GM18507 (cell line): ENCODE measurements around the gene LOX.

Source experiments
- DNase-seq: peaks from one replicate; pipeline ENCODE4 v3.0.0; 2011; ENCODE audit warnings: low read depth; ENCODE audit not compliant: insufficient read length; ENCODE audit errors: extremely low spot score
- FAIRE-seq: peaks from 2 replicates; lab custom pipeline; 2011; peaks lifted over from hg19 to GRCh38; lab: Jason Lieb, UNC

LOX gene

DNA sequence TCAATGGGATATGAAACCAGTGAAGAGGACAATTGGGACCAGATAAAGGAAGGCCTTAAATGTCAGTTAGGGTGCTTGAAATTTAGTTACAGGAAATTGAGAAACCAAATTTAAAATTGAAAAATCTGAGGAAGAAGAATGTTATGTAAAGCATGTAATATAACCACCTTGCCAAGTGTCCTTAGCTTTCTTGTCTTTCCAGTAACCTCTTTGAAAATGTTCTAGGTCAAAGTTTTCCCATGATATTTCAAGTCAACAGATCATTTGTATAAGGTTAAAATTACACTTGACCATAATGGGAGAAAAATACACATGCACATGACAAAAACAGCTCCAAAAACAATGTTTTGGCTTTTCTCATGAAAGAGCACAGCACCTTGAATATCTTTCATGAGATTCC is 21.1 kb downstream of the LOX start:
- DNase-seq (no peak), FAIRE-seq (no peak)

DNA sequence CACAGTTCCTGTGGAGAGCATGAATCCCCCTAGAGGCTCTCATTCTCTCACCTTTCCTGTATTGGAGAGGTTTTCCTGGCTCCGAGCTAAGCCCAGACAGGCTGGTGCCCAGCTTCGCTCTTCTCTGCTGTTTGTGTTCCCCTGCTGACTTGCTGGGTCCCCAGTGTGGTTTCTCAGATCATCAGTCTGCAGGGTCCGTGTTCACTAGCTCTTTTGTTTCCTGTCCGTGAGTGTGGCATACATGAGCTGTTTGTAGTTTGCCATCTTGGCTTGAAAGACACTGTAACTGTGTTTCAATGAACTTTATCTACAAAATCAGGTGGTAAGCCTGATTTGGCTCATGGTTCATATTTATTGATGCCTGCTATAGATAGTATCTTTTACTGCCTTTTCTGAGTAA is 23.8 kb downstream of the LOX start:
- no peak for FAIRE-seq
- no peak for DNase-seq

DNA sequence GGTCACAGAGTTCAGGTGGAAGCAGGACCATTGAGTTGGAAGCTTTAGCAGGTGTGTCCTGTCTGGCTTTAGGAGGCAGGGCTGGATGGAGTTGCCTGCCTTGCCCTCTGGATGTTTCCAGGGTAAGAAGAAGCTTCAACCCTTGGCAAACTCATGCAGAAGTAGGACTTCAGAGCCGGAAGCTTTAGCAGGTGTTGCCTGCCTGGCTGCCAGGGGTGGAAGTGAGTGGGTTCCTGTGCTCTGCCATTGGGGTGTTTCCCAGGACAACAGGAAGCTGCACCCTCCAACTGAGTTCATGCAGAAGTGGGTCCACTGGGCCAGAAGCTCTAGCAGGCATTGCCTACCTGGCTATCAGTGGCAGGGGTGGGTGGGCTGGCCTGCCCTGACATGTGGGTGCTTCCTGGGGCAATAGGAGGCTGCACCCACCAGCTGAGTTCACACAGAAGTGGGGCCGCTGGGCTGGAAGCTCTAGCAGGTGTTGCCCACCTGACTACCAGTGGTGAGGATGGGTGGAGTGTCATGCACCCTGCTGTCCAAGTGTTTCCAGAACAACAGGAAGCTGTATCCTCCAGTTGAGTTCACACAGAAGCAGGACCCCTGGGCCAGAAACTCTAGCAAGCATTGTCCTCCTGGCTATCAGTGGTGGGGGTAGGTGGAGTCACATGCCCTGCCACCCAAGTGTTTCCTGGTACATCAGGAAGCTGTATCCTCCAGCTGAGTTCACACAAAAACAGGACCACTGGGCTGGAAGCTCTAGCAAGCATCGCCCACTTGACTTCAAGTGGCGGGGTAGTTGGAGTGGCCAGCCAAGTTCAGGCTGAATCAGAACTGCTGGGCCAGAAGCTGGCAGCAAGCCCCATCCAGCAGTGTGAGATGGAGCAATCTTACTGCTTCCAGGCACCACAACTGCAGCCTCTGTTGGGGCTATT is 24.6 kb downstream of the LOX start:
- FAIRE-seq: no peak
- DNase-seq: no peak

DNA sequence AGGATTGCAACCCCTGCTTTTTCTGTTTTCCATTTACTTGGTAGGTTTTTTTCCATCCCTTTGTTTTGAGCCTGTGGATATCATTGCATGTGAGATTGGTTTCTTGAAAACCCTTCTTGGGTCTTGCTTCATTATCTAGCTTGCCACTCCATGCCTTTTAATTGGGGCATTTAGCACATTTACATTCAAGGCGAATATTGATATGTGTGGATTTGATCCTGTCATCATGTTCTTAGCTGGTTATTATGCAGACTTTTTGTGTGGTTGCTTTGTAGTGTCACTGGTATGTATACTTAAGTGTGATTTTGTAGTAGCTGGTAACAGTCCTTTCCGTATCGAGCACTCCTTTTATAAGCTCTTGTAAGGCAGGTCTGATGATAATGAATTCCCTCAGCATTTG is 26.5 kb downstream of the LOX start:
- no peak for FAIRE-seq
- no peak for DNase-seq

DNA sequence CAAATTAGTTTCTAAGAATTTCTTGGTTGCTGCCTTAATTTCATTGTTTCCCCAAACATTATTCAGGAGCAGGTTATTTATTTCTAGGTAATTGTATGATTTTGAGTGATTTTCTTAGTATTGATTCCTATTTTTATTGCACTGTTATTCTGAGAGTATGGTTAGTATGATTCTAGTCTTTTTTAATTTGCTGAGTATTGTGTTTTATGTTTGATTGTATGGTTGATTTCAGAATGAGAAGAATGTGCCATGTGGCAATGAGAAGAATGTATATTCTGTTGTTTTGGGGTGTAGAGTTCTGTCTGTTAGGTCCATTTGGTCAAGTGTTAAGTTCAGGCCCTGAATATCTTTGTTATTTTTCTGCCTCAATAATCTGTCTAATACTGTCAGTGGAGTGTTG is 27.1 kb downstream of the LOX start:
- DNase-seq: no peak
- no peak for FAIRE-seq

DNA sequence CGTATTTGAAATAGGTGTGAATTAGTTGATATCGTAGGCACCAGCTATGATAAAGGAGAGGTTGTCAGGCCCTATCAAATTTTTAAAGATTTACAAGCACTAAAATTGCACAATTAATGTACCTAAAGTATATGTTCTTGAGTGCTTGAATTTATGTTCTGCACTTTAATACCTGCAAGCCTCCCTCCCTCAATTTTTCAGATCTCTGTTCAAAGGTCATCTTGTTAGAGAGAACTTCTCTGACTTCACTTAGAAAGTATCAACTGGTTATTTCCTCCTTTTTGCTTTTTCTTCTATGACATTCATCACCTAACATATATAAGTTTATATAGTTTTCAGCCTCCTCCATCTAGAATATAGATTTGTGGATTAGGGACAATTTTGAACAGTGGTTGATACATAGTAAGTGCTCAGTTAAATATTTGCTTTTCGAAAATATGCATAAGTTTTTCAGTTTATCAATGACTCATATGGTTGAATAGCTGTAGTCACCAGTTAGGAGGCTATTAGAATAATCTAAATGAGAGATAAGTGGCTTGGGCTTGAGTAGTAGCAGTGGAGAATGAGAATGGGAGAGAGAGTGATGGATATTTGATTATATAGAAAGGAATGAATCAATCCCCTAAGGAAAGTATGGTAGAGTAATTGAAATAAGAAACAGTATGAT is 37.3 kb downstream of the LOX start:
- no peak for FAIRE-seq
- no peak for DNase-seq

DNA sequence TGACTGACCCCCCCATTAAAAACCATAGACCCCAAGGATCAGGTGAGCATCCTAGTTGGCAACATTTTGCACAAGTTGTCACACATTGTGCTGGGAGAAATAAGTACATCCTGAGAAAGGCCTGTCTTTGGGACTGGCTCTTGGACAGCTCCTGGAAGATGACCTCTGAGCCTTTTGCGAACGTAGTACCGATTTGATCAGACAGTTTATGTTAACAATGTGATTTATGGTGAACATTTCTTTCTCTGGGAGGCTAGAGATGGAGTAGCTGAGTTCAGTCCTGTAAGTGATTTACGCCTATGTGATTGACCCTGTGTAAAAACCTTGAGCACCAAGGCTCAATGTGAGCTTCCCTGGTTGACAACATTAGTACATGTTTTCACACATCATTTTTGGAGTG is 41.7 kb downstream of the LOX start:
- DNase-seq (no peak), FAIRE-seq (no peak)

DNA sequence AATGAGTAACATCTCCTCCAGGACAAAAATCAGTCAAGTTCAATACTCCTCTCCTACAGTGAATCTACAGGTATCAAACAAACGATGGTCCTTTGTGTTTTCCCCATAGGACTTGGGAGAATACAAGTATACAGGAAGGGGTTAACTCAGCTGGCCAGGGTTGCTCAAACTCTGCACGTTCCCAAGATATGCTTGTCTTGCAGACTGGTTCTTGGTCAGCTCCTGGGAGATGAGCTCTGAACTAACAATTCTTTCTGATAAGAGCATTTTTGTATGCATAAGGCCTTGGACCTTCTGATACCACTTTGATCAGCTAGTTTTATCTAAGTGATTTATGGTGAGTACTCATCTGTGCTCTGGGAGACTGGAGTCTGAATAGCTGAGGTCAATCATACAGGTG is 42.1 kb downstream of the LOX start:
- FAIRE-seq: no peak

DNA sequence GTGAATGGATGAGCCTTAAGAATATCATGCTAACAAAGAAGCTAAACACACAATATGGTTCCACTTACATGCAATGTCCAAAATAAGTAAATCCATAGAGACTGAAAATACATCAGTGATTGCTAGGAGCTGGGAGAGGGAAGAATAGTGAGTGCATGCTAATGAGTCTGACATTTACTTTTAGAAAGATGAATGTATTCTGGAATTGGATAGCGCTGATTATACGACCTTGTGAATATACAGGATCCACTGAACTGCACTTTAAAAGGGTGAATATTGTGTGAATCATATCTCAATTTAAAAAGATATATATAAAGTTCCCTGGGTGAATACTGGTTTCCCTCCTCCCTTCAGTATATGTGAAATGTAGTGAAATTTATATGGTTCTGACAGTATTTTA is 46.2 kb downstream of the LOX start:
- DNase-seq: no peak
- peak; percentile 5 for FAIRE-seq

More for the DNA sequence above, 42.1 kb downstream of the LOX start:
- DNase-seq: no peak

DNA sequence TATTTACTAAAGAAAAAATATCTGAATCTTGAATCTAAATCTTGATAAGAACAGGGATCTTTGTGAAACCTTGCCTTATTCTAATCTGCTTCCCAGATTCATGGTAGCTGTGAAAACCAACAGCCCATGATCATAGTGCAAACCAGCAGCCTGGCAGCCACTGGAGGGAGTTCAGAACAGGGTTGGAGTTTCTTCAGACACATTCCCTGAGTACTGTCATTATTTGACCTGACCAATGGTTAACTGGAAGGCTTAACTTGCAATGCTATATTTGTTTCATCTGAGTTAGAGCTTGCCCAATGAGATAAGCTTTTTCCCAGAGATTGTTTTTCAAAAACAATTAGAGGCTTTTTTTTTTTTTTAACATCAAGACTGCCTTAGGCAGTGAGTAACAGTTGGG is 47.8 kb downstream of the LOX start:
- DNase-seq (no peak), FAIRE-seq (no peak)

DNA sequence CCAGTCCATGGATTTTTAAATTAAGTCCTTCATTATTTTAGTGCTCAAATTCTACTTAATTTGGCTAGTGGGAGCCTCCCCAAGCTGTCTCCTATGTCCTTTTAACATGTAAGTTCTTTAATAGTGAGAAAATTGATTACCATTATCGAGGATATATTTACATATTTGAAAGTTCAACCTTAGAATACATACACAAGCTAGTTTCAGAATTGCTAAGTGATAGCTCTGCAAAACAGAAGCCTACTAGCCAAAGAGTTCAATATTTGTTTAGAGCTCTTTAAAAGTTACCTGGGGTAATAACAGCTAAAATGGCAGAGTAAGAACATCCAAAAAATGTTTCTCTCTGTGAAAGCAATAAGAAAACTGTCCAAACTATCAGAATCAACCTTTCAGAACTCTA is 48.2 kb downstream of the LOX start:
- no peak for DNase-seq
- no peak for FAIRE-seq

DNA sequence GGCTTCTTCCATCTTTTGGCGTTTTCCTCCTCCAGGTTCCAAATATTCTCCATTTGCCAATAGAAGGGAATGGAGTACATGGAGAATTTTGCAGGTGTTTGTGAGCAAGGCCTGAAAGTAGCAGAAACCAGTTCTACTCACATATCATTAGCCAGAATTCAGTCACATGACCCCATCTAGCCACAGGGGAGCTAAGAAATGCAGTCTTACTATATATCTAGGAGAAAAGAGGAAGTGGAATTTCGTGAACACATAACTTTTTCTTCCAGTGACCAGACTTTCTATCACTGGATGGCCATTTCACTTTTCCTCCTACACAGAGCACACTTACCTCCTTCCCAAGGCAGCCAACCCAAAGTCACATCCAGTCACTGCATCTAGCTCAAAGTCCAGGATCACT is 55.1 kb downstream of the LOX start:
- FAIRE-seq (no peak), DNase-seq (no peak)

DNA sequence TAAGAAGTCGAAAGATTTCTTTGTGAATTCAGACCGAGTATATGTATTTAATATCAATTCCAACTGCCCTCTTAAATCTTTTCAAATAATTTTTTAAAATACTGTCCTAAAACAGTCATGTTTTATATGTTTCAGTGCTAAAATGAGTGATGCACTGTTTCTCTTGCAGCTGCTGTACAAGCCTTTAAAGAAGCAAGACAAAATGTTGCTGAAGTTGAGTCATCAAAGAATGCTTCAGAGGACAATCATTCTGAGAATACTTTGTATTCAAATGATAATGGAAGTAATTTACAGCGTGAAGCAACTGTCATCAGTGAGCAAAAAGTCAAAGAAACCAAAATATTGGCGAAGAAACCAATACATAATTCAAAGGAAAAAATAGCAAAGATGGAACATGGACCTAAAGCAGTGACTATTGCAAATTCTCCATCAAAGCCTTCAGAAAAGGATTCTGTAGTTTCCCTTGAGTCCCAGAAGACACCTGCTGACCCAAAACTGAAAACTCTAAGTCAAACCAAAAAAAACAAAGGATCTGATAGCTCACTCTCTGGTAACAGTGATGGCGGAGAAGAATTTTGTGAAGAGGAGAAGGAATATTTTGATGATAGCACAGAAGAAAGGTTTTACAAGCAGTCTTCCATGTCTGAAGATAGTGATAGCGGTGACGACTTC is 58.0 kb downstream of the LOX start:
- FAIRE-seq: no peak
- no peak for DNase-seq

DNA sequence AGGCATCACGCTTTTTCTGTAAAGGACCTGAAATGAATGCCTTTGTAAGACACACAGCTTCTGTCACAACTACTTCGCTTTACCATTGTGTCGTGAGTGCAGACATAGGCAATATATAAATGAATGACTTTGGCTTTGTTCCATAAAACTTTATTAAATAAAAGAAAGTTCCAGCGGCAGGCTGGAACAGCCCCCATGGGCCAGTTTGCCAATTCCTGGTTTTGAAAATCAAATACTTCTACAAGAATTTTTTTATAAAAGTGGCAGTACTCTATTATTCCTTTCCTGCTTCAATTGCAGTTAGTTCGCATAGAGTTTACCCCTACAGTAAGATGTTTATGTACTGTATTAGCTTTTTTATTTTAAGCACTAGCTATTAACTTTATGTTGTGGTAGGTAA is 62.6 kb downstream of the LOX start:
- FAIRE-seq (no peak), DNase-seq (no peak)

DNA sequence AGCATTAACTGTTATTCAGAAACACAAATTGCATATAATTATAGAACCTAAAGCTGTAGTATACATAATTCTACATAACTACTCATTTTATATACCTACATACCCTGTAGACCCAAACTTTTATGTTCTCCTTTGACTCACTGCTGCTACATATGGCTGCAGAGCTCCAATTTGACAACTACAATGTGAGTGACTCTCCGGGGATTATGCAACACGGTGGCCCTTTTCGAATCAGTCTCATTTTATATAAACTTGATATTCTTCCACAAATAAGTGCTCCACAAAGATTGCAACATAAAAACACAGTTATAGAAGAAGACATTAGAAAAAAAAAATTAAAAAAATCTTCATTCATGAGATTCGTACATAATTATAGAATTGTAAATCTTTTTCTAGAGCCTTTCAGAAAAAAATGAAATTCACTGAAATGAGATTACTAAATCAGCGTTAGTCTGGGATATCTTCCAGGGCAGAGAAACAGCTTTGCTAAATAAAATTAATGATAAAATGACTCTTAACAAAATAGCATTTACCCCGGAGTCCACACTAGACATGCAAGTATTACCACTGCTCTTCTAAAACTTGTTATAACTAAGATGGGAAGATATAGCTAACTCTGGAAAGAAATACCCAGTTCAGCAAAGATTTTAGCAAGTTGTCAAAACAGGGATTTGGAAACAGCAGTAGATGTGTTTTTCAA is 63.7 kb downstream of the LOX start:
- no peak for DNase-seq
- FAIRE-seq: no peak
